Panc1 (cell line): ENCODE results near the gene FCGBP.

Experiments used
- REST ChIP-seq, 2 experiments: IDR thresholded peaks; 2 replicates each; pipeline ENCODE4 v1.6.1; 2011 to 2012; ENCODE audit warnings: low read depth in 2 of 2, control low read depth in 1 of 2, low read length in 1 of 2, mild to moderate bottlenecking in 1 of 2, moderate library complexity in 1 of 2; ENCODE audit not compliant: insufficient read depth in 1 of 2
- TF ChIP-seq, protein P1 (sequence below): fragments of 450-650 bp; IDR thresholded peaks from 2 replicates; pipeline ENCODE4 v1.5.1; 2017; ENCODE audit warnings: mild to moderate bottlenecking

GRCh38 chr19:39906283-39906682 is 28.2 kb downstream of the FCGBP start:
- TF ChIP-seq, protein P1, sequence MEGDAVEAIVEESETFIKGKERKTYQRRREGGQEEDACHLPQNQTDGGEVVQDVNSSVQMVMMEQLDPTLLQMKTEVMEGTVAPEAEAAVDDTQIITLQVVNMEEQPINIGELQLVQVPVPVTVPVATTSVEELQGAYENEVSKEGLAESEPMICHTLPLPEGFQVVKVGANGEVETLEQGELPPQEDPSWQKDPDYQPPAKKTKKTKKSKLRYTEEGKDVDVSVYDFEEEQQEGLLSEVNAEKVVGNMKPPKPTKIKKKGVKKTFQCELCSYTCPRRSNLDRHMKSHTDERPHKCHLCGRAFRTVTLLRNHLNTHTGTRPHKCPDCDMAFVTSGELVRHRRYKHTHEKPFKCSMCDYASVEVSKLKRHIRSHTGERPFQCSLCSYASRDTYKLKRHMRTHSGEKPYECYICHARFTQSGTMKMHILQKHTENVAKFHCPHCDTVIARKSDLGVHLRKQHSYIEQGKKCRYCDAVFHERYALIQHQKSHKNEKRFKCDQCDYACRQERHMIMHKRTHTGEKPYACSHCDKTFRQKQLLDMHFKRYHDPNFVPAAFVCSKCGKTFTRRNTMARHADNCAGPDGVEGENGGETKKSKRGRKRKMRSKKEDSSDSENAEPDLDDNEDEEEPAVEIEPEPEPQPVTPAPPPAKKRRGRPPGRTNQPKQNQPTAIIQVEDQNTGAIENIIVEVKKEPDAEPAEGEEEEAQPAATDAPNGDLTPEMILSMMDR, result no peak
- TF ChIP-seq REST (IDR thresholded peaks at IDR 0.05; ENCODE audit: insufficient read depth in 1 of 2, low read depth in 2 of 2, low read length in 1 of 2), result no peak
